RKO (cell line): ENCODE results near the gene ENDOU.
"Not testable (repeated sequence)": the region's sequence is repeated elsewhere in the genome, so short reads cannot be mapped to it uniquely, and the experiment has no call there.

Experiments used
- DNase-seq: peaks from one replicate; pipeline ENCODE4 v3.0.0-alpha.2; 2016; ENCODE audit warnings: low spot score

The ENDOU gene

DNA sequence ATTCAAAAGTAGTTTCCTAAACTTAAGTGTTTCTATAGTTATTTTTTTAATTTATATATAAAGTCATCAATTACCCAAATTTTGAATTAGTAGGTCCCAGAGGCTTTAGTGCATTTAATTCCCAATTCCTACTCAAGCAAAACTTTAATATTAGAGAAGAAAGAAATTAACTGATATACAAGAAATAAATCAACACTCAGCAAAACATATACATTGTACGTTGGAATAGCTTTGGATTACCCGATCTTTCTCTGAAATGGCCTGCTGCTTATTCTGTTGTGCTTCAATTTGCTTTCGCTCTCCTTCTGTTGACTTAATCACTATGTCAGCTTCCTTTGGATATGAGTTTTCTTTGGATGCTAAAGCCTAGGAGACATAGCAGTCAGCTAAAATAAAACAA, 37.7 kb downstream of the ENDOU start:
- no peak for DNase-seq

DNA sequence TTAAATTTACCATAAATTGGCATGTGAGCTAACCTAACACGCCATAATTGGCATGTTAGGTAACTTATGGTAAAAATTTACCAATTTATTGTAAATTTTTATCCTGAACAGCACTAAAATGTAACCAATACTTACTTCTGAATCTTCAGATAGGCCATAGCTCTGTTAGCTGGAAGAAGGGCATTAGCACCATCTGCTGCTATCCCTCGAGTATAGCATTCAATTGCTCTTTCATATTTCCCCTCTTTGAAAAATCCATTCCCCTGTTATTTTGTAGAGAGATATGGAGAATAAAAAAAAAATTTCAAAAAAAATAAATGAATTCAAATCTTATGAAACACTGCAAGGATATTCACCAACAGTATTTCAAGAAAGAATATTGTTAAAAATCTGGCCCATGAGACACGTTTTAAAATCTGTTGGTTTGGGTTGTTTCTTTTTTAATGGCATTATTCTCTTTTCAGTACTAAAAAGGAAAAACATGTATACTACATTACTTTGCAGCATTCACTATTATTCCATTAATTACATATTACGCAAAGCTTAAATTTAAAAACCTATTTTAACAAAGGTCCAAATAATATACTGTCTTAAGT, 38.5 kb downstream of the ENDOU start:
- peak; percentile 75 for DNase-seq

GRCh38 chr12:47679785-47680184, 45.5 kb downstream of the ENDOU start:
- no peak for DNase-seq

DNA sequence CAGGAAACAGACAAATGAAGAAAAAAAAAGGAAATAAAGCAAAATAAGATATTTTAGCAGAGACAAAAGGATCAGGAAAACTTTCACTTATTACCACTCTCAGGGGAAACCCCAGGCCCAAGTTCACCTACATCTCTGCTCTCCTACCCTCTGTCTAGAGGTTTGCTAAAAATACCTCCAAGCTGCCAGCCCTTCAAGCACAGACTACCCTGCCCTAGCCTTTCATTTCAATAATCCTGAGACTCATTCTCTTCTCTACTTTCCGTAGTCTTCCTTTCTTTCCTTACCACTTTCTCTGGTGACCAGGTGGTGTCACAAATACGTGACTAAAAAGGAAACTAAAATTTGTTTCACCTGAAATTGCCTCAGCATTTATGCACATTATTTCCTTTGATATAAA, 53.2 kb downstream of the ENDOU start:
- DNase-seq = no peak

GRCh38 chr12:47667935-47668334, 57.4 kb downstream of the ENDOU start:
- DNase-seq = not testable (repeated sequence)
